GM18951 (cell line): ENCODE results near the gene ETS1.

Source experiments
- POLR2A ChIP-seq: IDR thresholded peaks from 4 replicates; pipeline ENCODE4 v1.6.1; 2011; ENCODE audit warnings: mild to moderate bottlenecking; ENCODE audit not compliant: insufficient read length, insufficient read depth; ENCODE audit errors: extremely low read depth
- in situ Hi-C: fragments of 300-500 bp; cut with MboI; formaldehyde crosslinking; loops from one replicate; pipeline ENCODE4 v1.12.0; 2022; ENCODE audit warnings: low sequenced_read_pairs, mixed read lengths, inconsistent platforms; ENCODE audit not compliant: unreplicated experiment

ETS1 gene

GRCh38 chr11:128505449-128506065, 81.8 kb downstream of the ETS1 start:
- TF ChIP-seq POLR2A: no peak
- in situ Hi-C loops: no loop called here

GRCh38 chr11:128504486-128504885, 82.9 kb downstream of the ETS1 start:
- in situ Hi-C loops: no loop called here
- no peak for TF ChIP-seq POLR2A

DNA sequence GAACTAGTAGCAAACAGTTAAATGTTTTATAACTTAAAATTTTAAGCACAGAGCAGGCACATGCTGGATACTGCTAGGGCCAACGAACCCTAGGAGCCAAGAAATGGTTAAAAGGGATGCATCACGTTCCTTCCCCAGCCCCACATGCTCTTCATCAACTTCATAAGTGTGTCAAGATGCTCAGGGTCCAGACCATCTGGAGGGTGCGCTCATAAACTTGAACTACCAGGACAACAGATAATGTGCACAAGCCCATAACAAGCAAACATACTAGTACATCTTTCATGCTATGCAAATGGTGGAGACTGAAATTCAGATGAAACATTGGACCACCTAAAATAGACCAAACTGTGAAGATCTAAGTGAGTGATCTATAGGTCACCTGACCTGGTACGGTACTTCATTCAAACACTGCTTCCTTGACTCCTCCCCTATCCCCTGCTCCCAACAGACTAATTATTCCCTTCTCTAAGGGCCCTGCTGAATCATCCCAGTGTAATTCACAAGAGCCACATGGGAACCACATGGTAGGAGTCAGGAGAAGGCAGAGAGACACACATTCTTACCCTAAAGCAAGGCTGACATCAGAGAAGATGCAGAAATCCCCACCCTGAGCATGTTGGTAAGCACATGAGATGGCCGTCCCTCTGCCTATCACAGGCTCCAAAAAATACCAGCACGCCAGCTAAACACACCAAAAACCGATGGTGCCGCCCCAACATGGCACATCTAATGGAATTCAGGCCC, 83.9 kb downstream of the ETS1 start:
- in situ Hi-C loops: no loop called here

DNA sequence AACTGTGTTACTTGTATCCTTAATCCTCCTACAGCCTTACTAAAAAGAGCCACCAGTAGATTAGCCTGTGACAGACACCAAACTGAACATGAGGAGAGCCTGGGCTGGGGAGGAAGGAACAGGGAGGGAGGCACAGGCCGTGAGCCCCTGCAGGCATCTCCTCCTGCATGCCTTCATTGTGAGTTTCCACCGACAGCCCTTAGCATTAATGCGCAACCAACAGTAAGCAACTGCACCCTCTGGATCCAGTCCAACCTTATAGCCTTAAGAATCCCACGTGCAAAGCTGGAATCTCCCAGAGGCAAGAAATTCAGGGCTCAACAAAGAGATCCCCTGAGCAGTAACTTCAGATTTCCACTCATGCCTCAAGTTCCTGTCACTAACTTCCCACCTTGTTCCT, 84.6 kb downstream of the ETS1 start:
- TF ChIP-seq POLR2A: no peak
- in situ Hi-C loops: no loop called here

More for the DNA sequence above, 83.9 kb downstream of the ETS1 start:
- TF ChIP-seq POLR2A: no peak

- in situ Hi-C loops: no loop called here
- no peak for TF ChIP-seq POLR2A
These were observed 85.5 kb downstream of the ETS1 start for GRCh38 chr11:128501632-128502549.

DNA sequence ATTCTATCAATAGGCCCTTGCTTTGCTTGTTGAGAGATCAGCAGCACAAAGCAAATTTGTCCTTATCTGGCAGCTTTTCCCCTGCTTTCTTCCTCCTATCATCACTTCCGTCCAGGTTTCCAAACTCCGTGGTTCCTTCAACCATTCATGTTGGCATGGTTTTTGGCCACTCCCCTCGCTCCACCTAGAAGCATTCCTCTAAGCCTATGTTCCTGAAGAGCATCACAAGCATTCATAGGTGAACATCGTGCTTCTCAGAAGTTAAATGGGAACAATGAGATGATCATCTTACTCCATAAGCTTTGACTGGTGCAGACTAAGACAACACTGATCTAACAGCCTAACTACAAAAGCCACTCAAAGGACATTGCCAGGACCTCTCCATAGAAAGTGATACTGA, 86.3 kb downstream of the ETS1 start:
- TF ChIP-seq POLR2A: no peak
- in situ Hi-C loops: no loop called here

GRCh38 chr11:128500493-128500892, 86.9 kb downstream of the ETS1 start:
- in situ Hi-C loops: no loop called here

GRCh38 chr11:128499613-128500253, 87.6 kb downstream of the ETS1 start:
- no peak for TF ChIP-seq POLR2A
- in situ Hi-C loops: no loop called here

More at GRCh38 chr11:128500493-128500892, 86.9 kb downstream of the ETS1 start:
- TF ChIP-seq POLR2A: no peak

- in situ Hi-C loops: no loop called here
- TF ChIP-seq POLR2A: no peak
These were observed 88.6 kb downstream of the ETS1 start for GRCh38 chr11:128498721-128499245.

DNA sequence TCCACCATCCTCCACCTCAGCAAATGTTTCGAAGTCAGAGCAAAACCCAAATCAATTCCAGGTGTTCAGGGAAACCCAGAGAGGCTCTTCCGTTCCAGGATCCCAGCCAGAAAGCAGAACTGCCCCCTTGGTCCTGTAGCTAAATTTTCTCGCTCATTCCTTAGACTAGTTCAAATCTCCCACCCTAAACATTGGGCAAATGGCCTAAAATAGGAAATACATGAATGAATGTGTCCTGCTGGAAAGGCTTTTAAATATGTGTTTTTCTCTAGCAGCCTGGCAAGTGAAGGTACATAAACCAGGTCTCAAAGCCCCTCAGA, 89.6 kb downstream of the ETS1 start:
- TF ChIP-seq POLR2A: no peak
- in situ Hi-C loops: no loop called here

DNA sequence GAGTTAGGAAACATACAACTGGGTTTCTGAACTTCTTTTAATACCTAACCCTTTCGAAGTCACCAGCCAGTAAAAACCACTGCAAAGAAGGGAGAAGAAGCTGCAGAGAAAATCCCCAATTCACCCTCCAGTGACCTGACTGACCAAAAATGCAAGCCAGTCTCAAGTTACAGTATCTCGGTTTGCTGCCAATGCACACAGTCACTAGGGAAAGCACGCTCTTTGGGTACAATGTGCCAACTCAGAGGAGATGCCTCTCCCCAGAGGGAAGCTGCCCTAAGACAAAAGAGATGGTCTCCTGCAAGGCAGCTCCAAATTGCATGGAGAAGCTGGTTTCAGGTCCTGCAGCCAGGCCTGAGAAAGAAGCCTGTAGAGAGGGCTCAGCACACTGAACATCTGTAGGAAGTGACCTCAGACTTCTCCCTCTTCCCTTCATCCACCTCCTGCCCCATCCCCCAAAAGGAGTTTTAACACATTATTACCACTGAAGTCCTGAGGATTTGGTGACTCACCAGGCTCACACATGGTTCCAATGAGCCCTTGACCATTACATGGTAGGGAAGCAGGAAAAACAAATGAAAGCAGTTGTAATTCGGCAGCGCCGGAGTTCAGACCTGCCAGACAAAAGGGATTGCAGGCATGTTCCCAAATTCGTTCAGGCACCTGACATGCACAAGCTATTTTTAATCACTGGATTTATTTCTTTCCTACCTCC, 90.1 kb downstream of the ETS1 start:
- TF ChIP-seq POLR2A: peak; percentile 26
- in situ Hi-C loops: no loop called here

DNA sequence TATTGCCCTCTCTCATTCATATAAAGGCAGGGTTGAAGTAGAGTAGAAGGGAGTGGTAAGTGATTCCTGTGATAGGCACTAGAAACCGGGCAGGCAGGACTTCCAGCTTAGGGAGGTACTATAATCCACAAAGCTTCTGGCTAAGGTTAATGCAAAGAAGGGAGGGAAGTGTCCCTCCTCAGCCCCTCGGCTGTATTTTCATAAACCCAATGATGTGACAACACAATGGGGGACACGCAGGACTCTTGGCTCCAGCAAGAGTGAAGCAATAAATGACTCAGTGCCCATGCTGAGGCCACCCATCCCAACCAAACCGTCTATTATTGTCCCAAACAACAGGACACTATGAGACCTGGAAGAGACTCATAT, 90.7 kb downstream of the ETS1 start:
- TF ChIP-seq POLR2A: no peak
- in situ Hi-C loops: no loop called here
